Fibroblast of skin of back (primary cell): ENCODE data around the gene CACNG1.

Experiments
- DNase-seq: peaks from one replicate; pipeline ENCODE4 v3.0.0-alpha.2; 2013

The CACNG1 gene

DNA sequence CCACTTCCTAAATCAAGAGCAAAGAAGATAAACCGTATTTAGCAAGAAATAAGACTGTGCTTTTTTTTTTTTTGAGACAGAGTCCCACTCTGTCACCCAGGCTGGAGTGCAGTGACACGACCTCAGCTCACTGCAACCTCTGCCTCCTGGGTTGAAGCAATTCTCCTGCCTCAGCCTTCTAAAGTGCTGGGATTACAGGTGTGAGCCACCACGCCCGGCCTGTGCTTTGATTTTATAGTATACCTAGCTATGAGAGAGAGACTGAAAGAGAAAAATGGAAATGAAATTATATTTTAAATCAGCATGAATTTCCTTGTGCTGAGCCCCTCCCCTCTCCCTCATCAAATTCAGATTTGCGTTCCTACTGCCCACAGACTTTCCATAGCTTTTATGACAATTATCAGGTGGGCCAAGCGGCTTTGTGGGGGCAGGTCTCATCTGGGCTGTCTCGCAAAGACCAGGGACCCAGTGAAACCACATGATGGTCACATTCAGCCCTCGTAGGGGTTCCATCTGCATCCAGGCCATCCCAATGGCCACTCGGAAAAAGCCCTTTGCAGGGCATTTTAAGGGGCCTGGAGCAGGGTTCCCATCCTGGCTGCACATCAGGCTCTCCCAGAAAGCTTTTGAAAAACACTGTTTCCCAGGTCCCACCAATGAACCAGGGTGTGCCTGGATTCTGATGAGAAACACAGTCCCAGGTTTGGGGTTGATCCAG lies 8.5 kb downstream of the CACNG1 start:
- no peak for DNase-seq

DNA sequence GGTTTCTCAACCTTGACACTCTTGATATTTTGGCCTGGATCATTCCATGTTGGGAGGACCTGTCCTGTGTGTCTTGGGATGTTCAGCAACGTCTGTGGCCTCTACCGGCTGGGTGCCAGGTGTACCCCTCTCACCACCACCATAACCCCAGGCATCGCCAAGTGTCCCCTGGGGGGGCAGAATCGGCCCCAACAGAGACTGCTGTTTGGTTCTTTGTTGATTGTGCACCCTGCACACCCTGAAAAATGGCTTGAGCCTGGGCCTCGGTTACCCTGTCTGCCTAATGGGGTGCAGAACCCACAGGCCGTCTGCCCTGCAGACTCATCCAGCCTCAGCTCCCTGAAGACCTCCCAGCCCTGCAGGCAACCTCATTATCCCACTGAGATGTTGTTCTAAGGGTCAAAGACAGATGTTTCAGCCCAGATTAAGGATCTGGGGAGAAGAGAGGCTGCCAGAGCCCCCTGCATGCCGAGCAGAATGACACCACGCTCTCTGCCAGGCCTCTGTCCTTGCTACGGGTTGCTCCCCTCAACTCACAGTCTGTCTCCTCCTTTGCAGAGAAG lies 9.2 kb downstream of the CACNG1 start:
- no peak for DNase-seq

DNA sequence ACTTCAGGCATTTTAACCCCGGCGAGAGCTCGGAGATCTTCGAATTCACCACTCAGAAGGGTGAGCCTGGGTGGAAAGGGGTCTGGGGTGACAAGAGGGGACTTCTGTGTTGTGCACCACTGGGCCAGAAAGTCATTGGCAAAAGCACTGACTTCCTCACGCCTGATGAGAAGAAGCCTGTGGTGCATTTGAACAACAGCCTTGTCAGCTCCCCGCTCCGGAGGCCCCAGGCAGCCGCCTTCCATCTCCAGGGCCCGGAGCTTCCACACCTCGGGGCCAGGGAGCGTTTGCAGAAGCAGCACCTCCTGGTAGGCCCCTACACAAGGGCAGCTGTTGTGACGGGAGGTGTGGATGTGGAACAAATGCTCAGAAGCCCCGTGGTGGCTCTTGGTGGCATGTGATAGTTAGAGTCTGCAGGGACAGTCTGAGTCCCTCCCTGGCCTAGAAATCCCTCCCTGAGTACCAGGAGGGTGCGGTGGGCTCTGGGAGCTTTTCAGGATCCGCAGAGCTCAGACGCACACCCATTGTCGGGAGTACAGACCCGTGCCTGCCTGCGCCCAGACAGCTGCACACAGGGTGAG lies 9.7 kb downstream of the CACNG1 start:
- DNase-seq = no peak

DNA sequence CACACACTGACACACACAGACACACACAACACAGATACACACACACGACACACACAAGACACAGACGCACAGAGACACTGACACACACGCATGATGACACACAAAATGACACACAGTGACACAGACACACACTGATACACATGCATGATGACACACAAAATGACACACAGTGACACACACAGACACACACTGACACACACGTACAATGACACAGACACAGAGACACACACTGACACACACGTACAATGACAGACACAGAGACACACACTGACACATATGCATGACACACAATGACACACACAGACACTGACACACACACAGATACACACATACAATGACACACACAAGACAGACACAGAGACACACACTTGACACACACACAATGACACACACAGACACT lies 10.3 kb downstream of the CACNG1 start:
- no peak for DNase-seq

DNA sequence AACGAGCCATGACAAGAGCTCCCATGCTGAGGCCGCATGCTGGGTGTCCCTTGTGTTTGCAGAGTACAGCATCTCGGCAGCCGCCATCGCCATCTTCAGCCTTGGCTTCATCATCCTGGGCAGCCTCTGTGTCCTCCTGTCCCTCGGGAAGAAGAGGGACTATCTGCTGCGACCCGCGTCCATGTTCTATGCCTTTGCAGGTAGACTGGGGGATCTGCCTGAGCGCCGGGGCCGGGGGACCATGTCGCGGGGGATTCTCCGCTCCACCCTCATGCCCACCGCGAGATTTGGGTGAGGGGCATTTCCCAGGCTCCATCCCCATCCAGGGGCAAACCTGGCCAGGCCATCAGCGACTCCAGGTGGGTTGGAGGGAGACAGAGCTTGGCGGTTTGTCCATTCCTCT lies 10.7 kb downstream of the CACNG1 start:
- DNase-seq = no peak

DNA sequence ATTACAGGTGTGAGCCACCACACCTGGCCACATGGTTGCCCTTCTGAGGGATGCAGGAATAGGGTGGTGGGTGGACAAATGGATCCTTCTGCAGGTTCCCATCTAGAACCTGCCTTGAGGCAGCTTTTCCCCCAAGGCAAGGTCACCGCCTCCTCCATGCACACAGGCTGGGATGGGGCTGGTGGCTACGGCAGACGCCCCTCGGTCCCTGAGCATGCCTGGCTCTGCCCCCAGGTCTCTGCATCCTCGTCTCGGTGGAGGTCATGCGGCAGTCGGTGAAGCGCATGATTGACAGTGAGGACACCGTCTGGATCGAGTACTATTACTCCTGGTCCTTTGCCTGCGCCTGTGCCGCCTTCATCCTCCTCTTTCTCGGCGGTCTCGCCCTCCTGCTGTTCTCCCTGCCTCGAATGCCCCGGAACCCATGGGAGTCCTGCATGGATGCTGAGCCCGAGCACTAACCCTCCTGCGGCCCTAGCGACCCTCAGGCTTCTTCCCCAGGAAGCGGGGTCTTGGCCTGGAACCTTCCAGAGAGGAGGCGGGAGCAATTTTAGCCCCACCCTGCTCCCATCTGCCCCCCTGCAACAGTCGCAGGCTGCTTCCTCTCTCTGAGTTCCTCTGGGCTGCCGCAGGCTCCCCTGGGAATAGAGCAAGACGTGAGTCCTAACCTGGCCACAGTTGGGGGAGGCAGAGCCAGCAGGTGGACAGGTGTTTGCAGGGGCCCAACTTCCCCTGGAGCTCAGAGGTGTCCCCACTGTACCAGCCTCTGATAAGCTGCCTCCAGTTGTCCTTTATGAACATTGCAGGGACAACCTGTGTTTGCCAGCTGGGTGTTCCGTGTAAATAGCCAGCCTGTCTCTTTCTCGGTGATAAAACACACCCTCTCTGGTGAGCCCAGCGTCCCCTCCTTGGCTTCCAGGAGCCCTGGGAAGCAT lies 11.7 kb downstream of the CACNG1 start:
- DNase-seq = no peak

DNA sequence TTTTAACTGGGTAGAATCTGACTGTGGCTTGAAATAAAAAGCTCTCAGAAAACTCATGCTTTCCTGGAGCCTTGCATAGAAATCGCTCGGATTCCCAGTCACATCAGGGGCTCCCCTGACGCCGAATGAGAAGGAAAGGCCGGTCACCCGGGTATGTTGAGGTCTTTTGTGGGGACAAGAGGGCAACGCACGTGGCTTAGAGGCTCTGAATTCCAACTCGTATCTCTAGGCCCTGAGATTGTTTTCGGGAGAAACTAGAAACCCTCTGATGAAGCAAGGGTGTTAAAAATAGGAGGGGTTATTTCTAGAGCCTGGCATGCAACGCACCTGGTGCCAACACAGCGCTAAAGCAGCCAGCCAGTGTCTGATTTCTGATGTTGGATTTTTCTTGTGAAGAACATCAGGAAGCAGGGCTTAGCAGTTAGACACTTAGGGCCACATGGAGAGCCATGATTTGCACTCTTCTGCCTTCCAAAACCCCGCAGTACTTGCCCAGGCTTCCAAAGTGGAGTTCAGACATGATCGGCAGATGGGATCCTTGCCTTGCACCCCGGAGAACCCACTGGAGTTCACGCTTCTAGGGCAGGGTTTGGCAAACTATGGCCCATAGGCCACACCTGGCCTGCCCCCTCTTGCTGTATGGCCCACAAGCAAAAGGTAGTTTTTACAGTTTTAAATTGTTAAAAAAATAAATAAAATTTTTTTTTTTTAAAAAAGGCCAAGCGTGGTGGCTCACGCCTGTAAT lies 12.6 kb downstream of the CACNG1 start:
- DNase-seq = no peak

DNA sequence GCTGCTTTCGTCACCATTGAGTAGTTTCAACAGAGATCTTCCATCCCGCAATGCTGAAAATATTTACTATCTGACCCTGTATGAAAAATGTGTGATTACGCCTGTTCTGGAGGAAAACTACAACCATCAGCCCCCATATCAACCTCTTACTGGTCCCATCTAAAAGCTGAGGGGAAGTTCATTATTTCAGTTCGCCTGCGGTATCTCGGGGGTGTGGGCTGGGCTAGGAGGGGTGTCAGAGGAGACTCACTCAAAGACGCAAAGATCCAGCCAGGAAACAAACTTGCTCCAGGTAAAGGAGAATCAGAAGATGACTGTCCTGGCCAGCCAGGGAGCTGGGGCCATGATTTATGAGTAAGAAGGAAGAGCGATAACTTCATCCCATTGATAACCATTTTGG lies 13.7 kb downstream of the CACNG1 start:
- DNase-seq = no peak

DNA sequence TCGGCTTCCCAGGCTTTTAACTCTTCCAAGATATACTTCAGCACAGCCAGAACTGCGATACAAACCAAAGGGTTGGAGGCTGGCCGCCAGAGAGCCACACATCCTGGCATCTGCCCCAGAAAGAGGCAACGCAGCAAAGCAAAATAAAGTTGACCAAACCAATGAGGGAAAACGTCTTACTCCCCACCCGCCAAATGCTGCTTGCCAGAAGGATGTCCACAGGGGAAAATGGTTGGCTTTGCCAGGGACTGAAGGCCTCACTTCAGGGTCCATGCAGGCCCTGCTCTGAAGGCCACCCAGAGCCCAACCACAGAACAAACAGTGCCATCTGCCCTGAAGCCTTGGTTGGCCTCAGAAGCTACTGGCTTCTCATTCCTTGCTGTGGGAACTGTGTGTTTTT lies 15.0 kb downstream of the CACNG1 start:
- DNase-seq = no peak

DNA sequence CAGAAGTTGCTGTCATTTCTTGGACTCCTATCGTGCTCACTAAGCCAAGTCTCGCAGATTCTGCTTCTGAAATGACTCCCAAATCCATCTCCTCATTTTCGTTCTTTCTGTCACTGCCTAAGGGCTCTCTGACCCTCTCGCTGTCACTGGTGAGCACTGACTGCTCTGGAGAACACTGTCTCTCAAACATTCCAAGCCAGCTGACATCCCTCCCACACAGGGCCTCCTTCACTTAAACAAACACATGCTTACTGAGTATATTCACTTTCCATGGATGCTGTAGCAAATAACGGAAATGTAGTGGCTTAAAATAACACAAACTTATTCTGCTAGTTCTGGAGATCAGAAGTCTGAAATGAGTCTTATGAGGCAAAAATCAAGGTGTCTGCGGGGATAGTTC lies 18.8 kb downstream of the CACNG1 start:
- DNase-seq = peak; percentile 33

DNA sequence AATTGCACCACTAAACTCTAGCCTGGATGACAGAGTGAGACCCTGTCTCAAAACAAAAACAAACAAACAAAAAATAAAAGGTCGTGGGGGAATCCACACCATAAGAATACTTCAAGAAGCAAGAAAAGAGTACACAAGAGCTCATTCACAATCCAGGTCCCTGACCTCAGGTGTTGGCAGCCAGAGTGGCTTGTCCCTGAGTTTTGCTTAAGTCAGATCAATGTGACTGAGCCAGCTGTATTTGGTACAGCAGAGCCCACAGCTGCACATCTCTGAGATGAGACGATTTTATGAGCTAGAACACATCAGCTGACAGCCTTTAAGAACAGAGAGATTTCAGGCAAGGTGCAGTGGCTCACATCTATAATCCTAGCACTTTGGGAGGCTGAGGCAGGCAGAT lies 22.4 kb downstream of the CACNG1 start:
- DNase-seq = no peak

DNA sequence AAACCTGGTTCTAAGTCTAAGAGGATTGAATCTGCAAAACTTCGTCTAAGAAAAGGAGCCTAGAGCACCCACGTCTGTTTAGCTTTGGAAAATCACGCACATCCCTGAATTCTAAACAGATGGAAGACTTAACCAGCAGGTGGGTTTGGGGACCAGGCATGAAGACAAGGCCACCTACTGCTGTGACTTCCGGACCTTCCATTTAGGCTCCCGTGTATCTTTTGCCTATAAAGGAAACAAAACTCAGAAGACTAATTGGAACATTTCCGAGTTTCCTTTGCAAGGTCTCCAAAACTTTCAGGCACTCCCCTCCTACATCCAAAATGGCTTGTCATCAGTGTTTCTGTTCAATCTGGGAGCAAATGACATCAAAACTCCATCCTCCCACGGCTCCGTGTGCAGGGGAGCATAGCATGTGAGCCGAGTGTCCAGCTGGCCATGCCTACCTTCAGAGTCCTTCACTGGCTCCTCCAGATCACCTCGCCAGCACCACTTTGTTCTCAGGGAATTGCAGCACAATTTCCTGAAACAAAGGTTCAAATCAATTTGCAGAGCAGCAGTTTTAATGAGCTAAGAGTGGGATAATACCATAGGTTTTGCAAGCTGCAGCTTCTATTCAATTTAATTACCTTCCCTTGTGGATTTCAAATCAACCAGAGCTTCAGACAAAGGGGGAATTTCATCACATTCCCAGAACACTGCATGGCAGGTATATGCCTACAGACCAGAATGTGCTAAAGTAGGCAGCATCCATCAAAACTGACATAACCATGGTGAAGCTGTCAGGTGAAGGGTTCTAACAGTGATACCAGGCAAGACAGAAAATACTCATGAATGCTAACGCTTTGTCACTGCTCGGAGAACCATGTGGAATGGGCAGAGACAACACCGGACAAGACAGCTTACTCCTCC lies 23.5 kb downstream of the CACNG1 start:
- DNase-seq = no peak

DNA sequence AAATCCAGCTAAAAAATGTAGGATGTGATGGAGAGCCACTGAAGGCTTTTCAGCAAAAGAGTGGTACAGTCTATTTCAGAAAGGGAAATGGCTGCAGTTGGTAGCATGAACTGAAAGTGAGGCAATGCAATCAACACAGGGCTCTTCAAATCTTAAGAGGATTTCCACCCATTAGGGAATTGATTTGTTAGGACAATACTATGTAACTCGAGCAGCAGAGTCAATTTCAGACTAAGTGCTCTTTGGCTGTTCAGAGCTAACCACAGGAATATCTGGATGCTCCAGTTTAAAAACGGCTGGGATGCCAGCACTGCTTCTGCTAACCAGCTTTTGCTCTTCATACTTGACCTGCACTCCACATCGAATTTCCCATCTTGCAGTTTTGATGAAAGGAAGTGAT lies 24.6 kb downstream of the CACNG1 start:
- no peak for DNase-seq

DNA sequence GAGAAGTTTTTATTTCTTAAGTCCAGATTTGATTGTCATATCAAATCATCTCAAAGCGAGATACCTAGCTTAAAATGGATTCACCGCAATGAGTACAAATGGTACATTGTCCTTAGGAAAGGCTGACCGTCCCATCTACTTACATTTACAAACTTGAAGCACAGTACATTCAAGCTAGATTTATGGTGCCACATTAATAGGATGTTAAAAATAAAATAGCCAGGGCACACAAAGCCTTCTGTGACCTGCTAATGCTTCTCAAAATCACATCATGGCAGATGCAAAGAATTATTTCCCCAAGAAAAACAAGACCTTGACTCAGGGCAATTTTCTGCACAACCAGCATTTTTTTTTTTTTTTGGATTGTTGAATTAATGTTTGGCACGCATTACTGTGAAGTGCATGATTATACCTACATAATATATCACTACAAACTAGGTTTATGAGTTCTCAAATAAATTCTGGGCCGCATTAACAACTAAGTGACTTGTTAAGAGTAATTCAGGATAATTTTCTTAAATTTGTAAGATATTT lies 25.3 kb downstream of the CACNG1 start:
- no peak for DNase-seq

DNA sequence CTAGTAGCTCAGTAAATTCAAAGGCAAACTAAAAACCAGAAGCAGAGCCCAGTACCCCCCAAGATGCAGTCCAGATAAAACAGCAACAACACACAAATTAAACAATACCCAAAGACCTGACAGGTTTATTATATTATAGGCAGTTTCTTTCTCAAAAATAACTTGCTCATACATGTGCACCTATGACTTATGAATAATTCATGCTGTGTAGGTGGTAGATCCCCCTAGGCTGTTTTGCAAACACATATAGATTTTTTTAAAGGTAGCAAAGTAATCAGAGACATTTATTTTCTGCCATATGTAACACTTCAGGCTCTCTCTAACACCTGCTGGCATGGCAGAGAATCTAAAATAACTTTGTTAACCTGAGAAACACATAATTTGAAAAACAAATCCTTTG lies 27.2 kb downstream of the CACNG1 start:
- DNase-seq = no peak

DNA sequence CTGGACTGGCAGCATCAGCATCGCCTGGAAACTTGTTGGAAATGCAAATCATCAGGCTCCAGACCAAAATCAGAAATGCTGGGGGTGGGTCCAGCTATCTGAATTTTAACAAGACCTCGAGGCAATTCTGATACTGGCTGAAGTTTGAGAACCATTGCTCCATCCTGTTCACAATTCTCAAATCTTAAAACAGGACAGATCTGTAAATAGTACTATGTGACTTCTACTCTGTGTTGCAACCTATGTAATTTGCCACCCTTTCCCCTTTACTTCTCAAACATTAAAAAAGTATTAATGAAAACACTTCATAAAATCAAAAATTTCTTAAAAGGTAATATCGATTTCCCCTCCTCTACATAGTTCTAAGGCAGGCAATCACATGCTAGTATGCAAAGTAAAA lies 28.5 kb downstream of the CACNG1 start:
- no peak for DNase-seq

DNA sequence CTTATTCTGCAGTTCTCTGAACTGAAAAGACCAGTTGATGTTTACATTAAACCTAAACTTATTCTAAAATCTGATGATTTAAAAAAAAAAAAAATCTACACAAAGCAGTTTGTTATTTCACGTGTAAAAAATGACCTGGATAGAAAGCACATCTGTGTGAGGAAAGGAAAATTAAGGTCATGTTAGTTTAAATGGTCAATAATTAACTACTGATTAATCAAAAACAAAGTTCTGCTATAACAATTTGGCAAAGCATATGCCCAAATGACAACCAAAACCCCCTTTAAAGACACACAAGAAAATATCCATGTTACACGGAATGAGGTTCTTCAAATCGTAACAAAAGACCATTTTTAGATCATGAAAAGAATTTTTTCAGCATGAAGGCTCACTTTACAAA lies 30.4 kb downstream of the CACNG1 start:
- no peak for DNase-seq

DNA sequence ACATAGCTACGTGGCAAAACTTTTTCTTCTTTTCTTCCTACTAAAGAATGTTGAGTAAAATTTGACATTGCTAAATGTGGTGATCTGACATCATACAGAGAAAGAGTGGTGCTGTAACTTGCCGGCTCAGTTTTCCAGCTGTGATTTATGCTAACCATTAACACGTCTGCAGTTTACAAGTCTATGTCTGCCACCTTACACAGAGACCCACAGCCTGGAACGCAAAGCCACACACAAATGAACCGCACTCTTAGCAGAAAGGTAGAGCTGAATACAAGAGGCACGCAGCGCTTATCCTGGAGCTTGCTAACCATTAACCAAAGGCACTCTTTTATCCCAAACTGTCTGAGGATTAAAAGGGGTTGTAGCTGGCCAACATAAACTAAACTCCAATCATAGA lies 31.9 kb downstream of the CACNG1 start:
- no peak for DNase-seq

DNA sequence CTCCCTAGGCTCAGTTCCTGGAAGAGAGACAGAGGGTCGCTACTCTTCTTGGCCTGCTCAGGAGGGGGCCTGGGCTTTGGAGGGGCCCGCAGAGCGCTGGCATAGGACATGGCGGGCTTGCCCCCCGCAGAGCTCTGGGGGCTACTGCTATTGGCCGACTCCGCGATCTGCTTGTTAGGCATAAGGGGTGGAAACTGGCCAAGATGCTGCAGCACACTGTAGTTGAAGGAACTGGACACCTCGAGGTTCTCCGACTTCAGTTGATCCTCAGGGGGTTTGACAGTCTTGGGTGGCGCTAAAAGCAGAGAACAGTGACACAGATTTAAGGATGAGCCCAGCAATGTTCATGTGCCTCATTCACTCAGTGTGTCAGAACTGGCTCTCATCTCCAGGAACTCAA lies 33.9 kb downstream of the CACNG1 start:
- DNase-seq = no peak

DNA sequence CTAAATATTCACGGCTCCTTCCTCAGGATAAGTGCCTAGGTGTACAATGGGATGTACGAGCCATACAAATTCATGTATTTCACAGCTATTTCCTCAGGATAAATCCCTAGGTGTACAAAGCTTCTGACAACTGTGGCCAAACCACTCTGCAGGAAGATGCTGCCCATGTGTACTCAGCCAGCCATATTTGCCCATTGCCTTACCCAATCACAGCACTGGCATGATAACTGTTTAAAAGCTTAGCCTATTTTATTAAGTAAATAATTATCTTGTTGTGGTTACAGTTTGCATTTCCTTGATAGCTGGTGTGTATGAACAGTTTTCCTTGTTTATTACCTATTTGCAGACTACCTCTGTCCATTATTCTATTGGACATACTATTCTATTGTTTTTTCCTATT lies 35.1 kb downstream of the CACNG1 start:
- DNase-seq = no peak

DNA sequence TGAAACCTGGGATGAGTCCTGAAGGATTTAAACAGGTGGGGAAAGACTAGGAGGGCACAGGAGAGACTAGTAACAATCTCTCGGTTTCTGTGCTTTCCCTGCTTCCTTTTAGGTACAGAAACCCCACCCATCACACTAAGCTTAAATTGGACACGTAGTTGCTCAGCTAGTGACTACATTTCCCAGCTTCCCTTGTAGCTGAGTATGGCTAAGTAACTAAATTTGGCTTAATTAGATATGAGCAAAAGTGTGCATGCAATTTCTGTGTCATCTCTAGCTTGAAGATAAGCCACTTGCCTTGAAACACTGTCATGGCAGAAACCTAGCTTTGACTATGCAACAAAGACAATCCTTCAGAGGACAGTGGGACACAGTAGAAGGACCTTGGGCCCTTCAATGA lies 36.5 kb downstream of the CACNG1 start:
- DNase-seq = no peak
